Astrocyte of the cerebellum (primary cell): ENCODE data around the gene GPATCH3.

Experiments used
- DNase-seq: peaks from one replicate; pipeline ENCODE4 v3.0.0-alpha.2; 2011; ENCODE audit warnings: low read depth
- H3K4me3 ChIP-seq: 2 replicates; pipeline ENCODE4 v1.5.1; 2011; ENCODE audit warnings: mild to moderate bottlenecking, low read depth, low read length, moderate library complexity
- in situ Hi-C: cut with HindIII; loops from 2 replicates; pipeline ENCODE4 v1.10.0; 2017; ENCODE audit warnings: low sequenced_read_pairs
- TF ChIP-seq, protein P1 (sequence below): IDR thresholded peaks from 2 replicates; pipeline ENCODE4 v1.5.1; 2012; ENCODE audit warnings: low read length, low read depth, moderate library complexity, mild to moderate bottlenecking; ENCODE audit errors: missing control alignments

Gene GPATCH3

DNA sequence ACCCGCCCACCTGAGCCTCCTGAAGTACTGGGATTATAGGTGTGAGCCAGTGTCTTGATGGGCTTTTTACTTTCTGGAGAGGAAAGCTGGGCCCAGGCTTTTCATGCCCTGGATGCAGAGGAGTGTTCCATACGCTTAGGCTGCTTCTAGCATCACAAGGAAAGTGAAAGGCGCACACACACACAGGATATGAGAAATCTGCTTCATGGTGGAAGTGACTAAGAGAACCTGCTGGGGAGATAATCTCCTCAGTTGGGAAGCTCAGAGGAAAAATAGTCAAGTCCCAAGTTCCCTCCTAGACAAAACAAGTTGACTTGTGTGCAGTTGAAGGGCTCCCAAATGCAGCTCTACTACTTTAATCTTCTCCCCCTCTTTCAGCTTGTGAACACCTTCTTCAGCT, 23.4 kb upstream of the GPATCH3 start:
- TF ChIP-seq, protein P1, sequence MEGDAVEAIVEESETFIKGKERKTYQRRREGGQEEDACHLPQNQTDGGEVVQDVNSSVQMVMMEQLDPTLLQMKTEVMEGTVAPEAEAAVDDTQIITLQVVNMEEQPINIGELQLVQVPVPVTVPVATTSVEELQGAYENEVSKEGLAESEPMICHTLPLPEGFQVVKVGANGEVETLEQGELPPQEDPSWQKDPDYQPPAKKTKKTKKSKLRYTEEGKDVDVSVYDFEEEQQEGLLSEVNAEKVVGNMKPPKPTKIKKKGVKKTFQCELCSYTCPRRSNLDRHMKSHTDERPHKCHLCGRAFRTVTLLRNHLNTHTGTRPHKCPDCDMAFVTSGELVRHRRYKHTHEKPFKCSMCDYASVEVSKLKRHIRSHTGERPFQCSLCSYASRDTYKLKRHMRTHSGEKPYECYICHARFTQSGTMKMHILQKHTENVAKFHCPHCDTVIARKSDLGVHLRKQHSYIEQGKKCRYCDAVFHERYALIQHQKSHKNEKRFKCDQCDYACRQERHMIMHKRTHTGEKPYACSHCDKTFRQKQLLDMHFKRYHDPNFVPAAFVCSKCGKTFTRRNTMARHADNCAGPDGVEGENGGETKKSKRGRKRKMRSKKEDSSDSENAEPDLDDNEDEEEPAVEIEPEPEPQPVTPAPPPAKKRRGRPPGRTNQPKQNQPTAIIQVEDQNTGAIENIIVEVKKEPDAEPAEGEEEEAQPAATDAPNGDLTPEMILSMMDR: no peak
- in situ Hi-C loops: no loop called here
- no peak for DNase-seq
- no peak overlapping the region for H3K4me3 ChIP-seq

DNA sequence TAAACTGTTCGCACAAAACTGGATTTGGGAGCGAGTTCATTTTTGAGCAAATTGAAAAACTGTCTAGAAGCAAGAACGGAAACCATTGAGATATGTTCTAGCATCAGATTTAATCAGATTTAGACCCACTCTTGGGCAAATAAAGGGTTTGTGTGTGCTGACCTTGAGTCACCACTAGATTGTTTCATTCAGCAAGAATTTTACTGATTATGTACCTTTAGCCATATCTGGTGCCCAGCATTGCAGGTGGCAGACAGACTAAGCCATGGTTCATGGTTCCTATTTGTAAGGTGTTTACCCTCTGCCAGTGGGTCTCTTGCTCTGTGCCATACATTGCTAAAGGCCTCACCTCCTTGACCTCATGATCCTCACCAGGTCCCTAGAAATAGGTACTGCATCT, 22.6 kb upstream of the GPATCH3 start:
- in situ Hi-C loops: no loop called here
- TF ChIP-seq, protein P1: no peak
- H3K4me3 ChIP-seq: peak overlapping the region; percentile 73
- no peak for DNase-seq

DNA sequence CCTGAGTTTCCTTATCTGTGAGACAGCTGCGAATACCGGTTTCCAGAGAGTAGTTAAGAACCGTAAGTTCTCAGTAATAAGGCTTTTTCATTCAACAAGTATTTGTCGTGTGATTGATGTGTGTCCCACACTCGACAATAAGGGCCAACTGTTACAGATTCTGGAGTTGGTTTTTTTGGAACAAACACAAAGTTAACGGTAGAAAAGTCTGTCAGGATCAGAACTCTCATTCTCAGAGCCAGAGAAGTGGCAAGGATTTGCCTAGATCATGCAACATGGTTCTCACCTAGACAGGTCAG, 22.1 kb upstream of the GPATCH3 start:
- DNase-seq: no peak
- in situ Hi-C loops: no loop called here
- TF ChIP-seq, protein P1: no peak
- peak overlapping the region; percentile 73 for H3K4me3 ChIP-seq

DNA sequence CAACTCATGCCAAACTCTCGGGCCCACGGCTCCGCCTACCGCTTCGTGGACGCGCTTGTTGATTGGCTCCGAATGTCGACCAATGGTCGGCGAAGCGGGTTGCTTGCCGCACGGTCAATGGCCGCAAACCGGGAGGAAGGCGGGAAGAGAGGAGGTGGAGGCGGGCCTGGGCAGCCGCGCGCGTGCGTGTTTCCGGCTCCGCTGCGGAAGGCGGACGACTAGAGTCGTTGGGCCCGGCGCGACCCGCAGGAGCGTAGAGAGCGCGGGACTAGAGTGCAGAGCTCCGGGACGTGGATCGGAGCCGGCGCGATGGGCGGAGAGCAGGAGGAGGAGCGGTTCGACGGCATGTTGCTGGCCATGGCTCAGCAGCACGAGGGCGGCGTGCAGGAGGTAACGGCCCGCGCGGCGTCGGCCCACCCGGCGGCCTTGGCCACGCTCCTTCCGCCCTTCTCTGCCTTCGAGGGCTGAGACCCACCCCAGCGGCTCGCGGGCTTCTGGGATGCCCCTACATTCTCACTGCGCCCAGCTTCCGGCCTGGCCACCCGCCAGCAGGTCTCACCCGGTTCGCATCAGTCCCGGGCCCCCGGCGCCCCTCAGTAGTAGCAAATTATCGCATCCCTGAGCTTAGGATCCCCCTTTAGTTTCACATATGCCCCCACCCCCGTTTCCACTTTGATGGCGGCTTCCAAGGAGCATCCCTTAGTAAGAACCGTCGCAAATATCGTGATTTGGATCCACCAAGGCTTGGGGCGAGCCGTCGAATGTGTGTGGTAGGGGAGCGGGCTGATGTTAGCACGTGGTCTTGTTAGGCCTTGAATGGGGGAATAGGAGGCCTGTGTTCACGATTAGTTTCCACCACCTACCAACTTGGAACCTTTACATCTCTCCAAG, 21.5 kb upstream of the GPATCH3 start, which contains the start of gene NUDC:
TSS of gene NUDC (plus strand) at position 204 of the 891 bp plus-strand sequence. CDS start at position 310, 106 bp downstream.
- peak; percentile 91 for DNase-seq
- TF ChIP-seq, protein P1: no peak
- in situ Hi-C loops: no loop called here
- peak within 1 kb of the TSS; percentile 73 for H3K4me3 ChIP-seq

DNA sequence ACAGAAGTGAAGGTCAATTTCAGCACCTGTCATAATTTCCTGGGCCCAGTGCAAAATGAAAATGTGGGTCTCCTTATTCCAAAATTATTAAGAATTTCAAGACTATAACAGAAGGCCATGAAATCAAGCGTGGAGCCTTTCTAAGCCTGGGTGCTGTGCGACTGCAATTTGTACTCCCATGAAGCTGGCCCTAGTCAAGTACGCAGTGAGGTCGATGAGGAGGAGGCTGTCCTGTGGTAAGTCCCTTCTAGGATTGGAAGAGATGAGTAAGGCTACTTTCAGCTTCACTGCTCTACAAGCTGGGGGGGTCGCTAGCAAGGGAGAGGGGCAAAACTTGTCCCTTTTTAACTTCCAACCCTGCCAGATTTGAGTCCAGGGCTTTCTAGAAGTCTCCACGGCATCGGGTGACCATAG, 20.9 kb upstream of the GPATCH3 start:
- in situ Hi-C loops: no loop called here
- no peak for DNase-seq
- TF ChIP-seq, protein P1: no peak
- H3K4me3 ChIP-seq: peak overlapping the region; percentile 73

DNA sequence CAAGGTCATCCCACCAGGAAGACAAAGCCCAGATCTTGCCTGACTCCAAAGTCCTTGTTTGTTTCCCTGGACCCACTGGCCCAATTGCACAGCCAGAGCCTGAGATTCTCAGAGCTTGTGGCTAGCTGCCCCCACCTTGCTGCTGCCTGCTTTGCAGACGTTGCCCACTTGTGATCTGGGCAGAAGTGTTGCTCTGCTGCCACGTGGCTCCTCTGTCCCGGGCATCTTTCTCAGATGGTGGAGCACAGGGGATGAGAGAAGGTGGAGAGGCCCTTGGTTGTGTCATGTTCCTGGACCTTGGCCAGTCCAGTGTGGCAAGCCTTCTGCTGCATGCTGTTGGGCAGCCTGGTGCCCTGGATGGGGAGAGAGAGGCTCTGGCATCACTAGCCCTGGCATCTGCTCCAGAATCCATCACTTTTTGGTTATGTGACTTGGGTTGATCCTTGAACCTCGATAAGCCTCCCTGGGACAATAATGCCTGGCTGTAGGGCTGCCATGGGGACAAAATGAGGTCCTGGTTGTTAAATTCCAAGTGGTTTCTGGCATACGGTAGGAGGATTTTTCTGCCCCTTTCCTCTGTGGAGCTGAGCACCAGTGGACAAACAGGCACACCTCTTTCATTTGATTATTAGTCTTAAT, 15.1 kb upstream of the GPATCH3 start:
- TF ChIP-seq, protein P1: no peak
- H3K4me3 ChIP-seq: no peak overlapping the region
- in situ Hi-C loops: no loop called here
- no peak for DNase-seq
